CD14-positive monocyte (primary cell): ENCODE data around the gene TRIM47. TPM values are rescaled to one million over a fixed set of nuclear protein-coding genes. Genes with fewer than 3 reads are reported as not detected.
A peak's percentile ranks its signal among the peaks of the same experiment; 100 is the strongest.
"Not testable (repeated sequence)": the region's sequence is repeated elsewhere in the genome, so short reads cannot be mapped to it uniquely, and the experiment has no call there.

Source experiments
- DNase-seq, 3 donors: peaks; one replicate each; pipeline ENCODE4 v3.0.0-alpha.2; 2011 to 2022
- H2AFZ ChIP-seq: 2 replicates; pipeline ENCODE4 v1.6.0; 2012; ENCODE audit warnings: mild to moderate bottlenecking, low read depth, low read length, inconsistent platforms; ENCODE audit not compliant: insufficient read depth, poor library complexity, severe bottlenecking
- H3K27ac ChIP-seq, 2 donors: 1 replicate in 1 of 2; 2 replicates in 1 of 2; pipeline ENCODE4 v1.5.1; 2012 to 2013; ENCODE audit warnings: low read length in 2 of 2, control low read depth in 1 of 2, inconsistent platforms in 1 of 2, low read depth in 1 of 2, mild to moderate bottlenecking in 1 of 2
- H3K27me3 ChIP-seq, 2 donors: one replicate each; pipeline versions ENCODE4 v1.6.0 to v1.6.1; 2011 to 2013; ENCODE audit warnings: low read length in 2 of 2; ENCODE audit not compliant: control insufficient read depth in 2 of 2, insufficient read depth in 2 of 2
- H3K36me3 ChIP-seq, 2 donors: replicated peaks in 1 of 2; 1 replicate in 1 of 2; 2 replicates in 1 of 2; pipeline versions ENCODE4 v1.5.1 to v1.6.1; 2012 to 2013; ENCODE audit warnings: low read length in 2 of 2, control low read depth in 1 of 2, inconsistent platforms in 1 of 2, mild to moderate bottlenecking in 1 of 2; ENCODE audit not compliant: insufficient read depth in 2 of 2, control insufficient read depth in 1 of 2
- H3K4me1 ChIP-seq, 2 donors: 1 replicate in 1 of 2; 2 replicates in 1 of 2; pipeline versions ENCODE4 v1.5.1 to v1.6.1; 2012 to 2013; ENCODE audit warnings: low read length in 2 of 2, control low read depth in 1 of 2, inconsistent platforms in 1 of 2, mild to moderate bottlenecking in 1 of 2, moderate library complexity in 1 of 2; ENCODE audit not compliant: insufficient read depth in 2 of 2, control insufficient read depth in 1 of 2
- H3K4me2 ChIP-seq: replicated peaks from 2 replicates; pipeline ENCODE3; 2012; ENCODE audit warnings: low read length, moderate library complexity, mild to moderate bottlenecking; ENCODE audit not compliant: poor library complexity, severe bottlenecking; ENCODE audit errors: extremely low read depth
- H3K4me3 ChIP-seq, 3 experiments: fragments of 200-600 bp in 1 of 3; sonication (generic) in 1 of 3; replicated peaks in 1 of 3; 1 replicate in 2 of 3; 2 replicates in 1 of 3; pipeline ENCODE4 v1.5.1; 2011 to 2013; ENCODE audit warnings: low read length in 3 of 3, mild to moderate bottlenecking in 3 of 3, control low read depth in 2 of 3, low read depth in 2 of 3, inconsistent platforms in 1 of 3, moderate library complexity in 1 of 3
- H3K79me2 ChIP-seq: 2 replicates; pipeline ENCODE4 v1.6.0; 2012; ENCODE audit warnings: mild to moderate bottlenecking, control low read depth, inconsistent platforms, low read length, moderate library complexity; ENCODE audit not compliant: insufficient read depth
- H3K9ac ChIP-seq: 2 replicates; pipeline ENCODE4 v1.6.0; 2017; ENCODE audit warnings: low read length, mild to moderate bottlenecking; ENCODE audit not compliant: insufficient read depth, poor library complexity, severe bottlenecking
- H3K9me3 ChIP-seq, 2 donors: replicated peaks in 1 of 2; 1 replicate in 1 of 2; 2 replicates in 1 of 2; pipeline versions ENCODE4 v1.5.1 to v1.6.1; 2012 to 2013; ENCODE audit warnings: low read length in 2 of 2, control low read depth in 1 of 2; ENCODE audit not compliant: control insufficient read depth in 1 of 2, insufficient read depth in 1 of 2
- H4K20me1 ChIP-seq: 2 replicates; pipeline ENCODE4 v1.6.0; 2012; ENCODE audit warnings: mild to moderate bottlenecking, low read length, control low read depth, moderate library complexity; ENCODE audit not compliant: insufficient read depth
- H3K27ac Mint-ChIP-seq, 7 donors: one replicate each; pipeline ENCODE4 v1.8.0; 2020; ENCODE audit warnings: mild to moderate bottlenecking in 7 of 7, mixed read lengths in 7 of 7, moderate library complexity in 6 of 7, inconsistent platforms in 2 of 7
- H3K27me3 Mint-ChIP-seq, 3 donors: one replicate each; pipeline ENCODE4 v1.8.0; 2021 to 2022; ENCODE audit warnings: low read depth in 3 of 3, mild to moderate bottlenecking in 3 of 3, mixed read lengths in 3 of 3, moderate library complexity in 3 of 3, inconsistent platforms in 1 of 3
- H3K36me3 Mint-ChIP-seq, 2 donors: one replicate each; pipeline ENCODE4 v1.8.0; 2020; ENCODE audit warnings: mixed read lengths in 2 of 2, inconsistent platforms in 1 of 2, mild to moderate bottlenecking in 1 of 2
- H3K4me1 Mint-ChIP-seq: one replicate; pipeline ENCODE4 v1.8.0; 2020; ENCODE audit warnings: mild to moderate bottlenecking, mixed read lengths
- H3K4me3 Mint-ChIP-seq, 2 donors: one replicate each; pipeline ENCODE4 v1.8.0; 2020; ENCODE audit warnings: mild to moderate bottlenecking in 2 of 2, mixed read lengths in 2 of 2, moderate library complexity in 1 of 2
- H3K9me3 Mint-ChIP-seq, 7 donors: one replicate each; pipeline ENCODE4 v1.8.0; 2020 to 2022; ENCODE audit warnings: mixed read lengths in 7 of 7, mild to moderate bottlenecking in 6 of 7, moderate library complexity in 6 of 7, inconsistent platforms in 2 of 7
- CTCF ChIP-seq: fragments of 200-600 bp; IDR thresholded peaks from one replicate; pipeline ENCODE4 v1.8.0; 2022; ENCODE audit warnings: antibody characterized with exemption, mild to moderate bottlenecking
- WGBS: methylation state at CpG from one replicate; pipeline ENCODE4 v1.1.5; 2013; ENCODE audit warnings: missing lambda C conversion rate; ENCODE audit not compliant: insufficient coverage; 5-methylcytosine and 5-hydroxymethylcytosine counted together
- intact Hi-C, 2 donors: fragments of 100-400 bp; cut with micrococcal nuclease; formaldehyde crosslinking; loops; one replicate each; pipeline versions ENCODE4 v1.15.0 to v1.15.1; 2023
- polyA plus RNA-seq, 3 donors: library from polyadenylated mRNA; depleted of rRNA in 1 of 3; unstranded in 2 of 3; stranded (reverse) in 1 of 3; fragments of 300-500 nt in 2 of 3; fragments of >200 nt in 1 of 3; fragmentation: Illumina TruSeq in 2 of 3; gene quantifications; 1 replicate in 2 of 3; 2 replicates in 1 of 3; pipeline ENCODE4 v1.2.3, GENCODE V29; 2012 to 2021

TRIM47 gene
- polyA plus RNA-seq, 3 donors, result 0.20 TPM; not detected in 2

DNA sequence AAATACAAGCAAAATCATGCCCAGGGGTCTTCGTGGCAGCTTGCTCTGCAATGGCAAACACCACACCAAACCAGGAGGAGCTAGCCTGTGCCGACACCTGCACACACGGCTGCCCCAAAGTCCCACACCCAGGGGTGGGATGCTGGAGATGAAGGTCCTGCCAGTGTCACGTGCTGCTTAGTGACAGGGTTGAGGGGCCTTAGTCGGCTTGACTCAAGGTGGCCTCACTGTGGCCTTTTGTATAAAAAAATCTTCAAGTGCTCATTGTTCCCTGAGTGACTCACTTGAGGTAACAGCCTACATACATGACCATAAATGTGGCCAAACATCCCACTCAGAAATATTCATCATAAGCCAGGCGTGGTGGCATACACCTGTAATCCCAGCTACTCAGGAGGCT, 11.1 kb upstream of the TRIM47 start:
- intact Hi-C loops, result no loop called here
- peaks cover 20% of the 10 kb centered on the region for H3K4me1 Mint-ChIP-seq
- H3K4me3 ChIP-seq, result no peak overlapping the region
- H3K36me3 ChIP-seq, result peaks cover 15 to 34% of the 10 kb centered on the region in 2 donors
- H3K79me2 ChIP-seq, result peaks cover 3% of the 10 kb centered on the region
- peaks cover 3 to 10% (median 7%) of the 10 kb centered on the region in 3 donors for H3K27me3 Mint-ChIP-seq
- H3K9ac ChIP-seq, result no peak overlapping the region
- H3K27ac Mint-ChIP-seq, result peak overlapping the region in 1 of 7 donors; percentile 24
- peaks cover 8 to 14% of the 10 kb centered on the region in 2 donors for H3K4me1 ChIP-seq
- WGBS, result 48% methylated on average over 2 of the region's 6 CpGs
- TF ChIP-seq CTCF, result no peak
- H3K9me3 ChIP-seq, result no peaks in the 10 kb centered on the region
- peaks cover 0 to 5% (median 0%) of the 10 kb centered on the region in 7 donors for H3K9me3 Mint-ChIP-seq
- H3K4me2 ChIP-seq, result no peak overlapping the region
- H3K36me3 Mint-ChIP-seq, result peaks cover 16 to 29% of the 10 kb centered on the region in 2 donors
- H3K27me3 ChIP-seq, result no peaks in the 10 kb centered on the region
- H3K27ac ChIP-seq, result no peak overlapping the region
- H3K4me3 Mint-ChIP-seq, result no peak overlapping the region
- DNase-seq, result no peak
- H4K20me1 ChIP-seq, result peaks cover 17% of the 10 kb centered on the region
- no peak overlapping the region for H2AFZ ChIP-seq

DNA sequence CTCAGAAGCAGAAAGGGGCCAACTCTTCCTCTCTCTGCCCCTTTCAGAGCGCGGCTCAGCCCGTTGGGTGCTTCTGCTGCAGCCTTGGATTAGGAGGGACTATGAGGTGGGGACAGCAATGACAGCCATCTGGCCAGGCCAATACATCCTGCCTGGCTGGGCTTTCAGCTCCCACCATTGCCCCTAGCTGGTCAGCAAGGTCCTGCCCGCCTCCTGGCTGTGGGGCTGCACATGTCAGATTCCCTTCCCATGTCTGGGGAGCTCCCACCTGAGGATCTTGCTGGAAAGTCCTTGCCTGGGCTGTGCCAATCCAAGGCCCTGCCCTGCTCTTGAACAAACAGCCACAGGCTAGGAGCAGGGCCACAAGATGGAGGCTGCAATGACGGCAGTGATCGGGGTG, 10.1 kb upstream of the TRIM47 start:
- H3K9me3 Mint-ChIP-seq, result peaks cover 0 to 5% (median 0%) of the 10 kb centered on the region in 7 donors
- no peak overlapping the region for H3K27ac ChIP-seq
- 88% methylated on average over 1 of the region's 6 CpGs for WGBS

DNA sequence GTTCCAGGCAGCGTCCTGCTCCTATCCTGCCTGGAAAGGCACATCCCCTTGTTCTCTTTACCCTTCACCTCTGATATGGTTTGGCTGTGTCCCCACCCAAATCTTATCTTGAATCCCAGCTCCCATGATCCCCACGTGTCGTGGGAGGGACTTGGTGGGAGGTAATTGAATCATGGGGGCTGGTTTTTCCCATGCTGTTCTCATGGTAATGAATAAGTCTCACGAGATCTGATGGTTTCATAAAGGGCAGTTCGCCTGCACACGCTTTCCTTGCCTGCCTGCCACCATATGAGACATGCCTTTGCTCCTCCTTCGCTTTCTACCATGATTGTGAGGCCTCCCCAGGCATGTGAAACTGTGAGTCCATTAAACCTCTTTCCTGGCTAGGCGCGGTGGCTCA, 7.5 kb upstream of the TRIM47 start:
- H3K36me3 Mint-ChIP-seq, result peaks cover 8 to 15% of the 10 kb centered on the region in 2 donors
- H3K9me3 ChIP-seq, H2AFZ ChIP-seq, H3K27ac ChIP-seq, H4K20me1 ChIP-seq, H3K79me2 ChIP-seq, H3K27me3 ChIP-seq, H3K4me3 Mint-ChIP-seq, H3K27ac Mint-ChIP-seq, intact Hi-C loops, H3K4me2 ChIP-seq, H3K4me3 ChIP-seq, DNase-seq, H3K9me3 Mint-ChIP-seq, H3K9ac ChIP-seq: not testable (repeated sequence)
- WGBS, result 86% methylated on average over 4 of the region's 9 CpGs
- H3K27me3 Mint-ChIP-seq, result peaks cover 9 to 22% (median 15%) of the 10 kb centered on the region in 3 donors
- Histone ChIP-seq H3K36me3 (peaks cover 7 to 19% of the 10 kb centered on the region in 2 donors), H3K4me1 (peaks cover 8 to 14% of the 10 kb centered on the region in 2 donors)
- H3K4me1 Mint-ChIP-seq, result peaks cover 15% of the 10 kb centered on the region

More for the DNA sequence above, 10.1 kb upstream of the TRIM47 start:
- H3K36me3 ChIP-seq, result peaks cover 15 to 34% of the 10 kb centered on the region in 2 donors
- Mint-ChIP-seq H3K4me1 (peaks cover 15% of the 10 kb centered on the region), H3K27me3 (peaks cover 3 to 8% (median 7%) of the 10 kb centered on the region in 3 donors), H3K4me3 (no peak overlapping the region), H3K27ac (peak overlapping the region in 2 of 7 donors; percentile 30 to 58), H3K36me3 (peaks cover 16 to 26% of the 10 kb centered on the region in 2 donors)
- H3K4me3 ChIP-seq, result no peak overlapping the region
- H3K9me3 ChIP-seq, result no peaks in the 10 kb centered on the region
- no peaks in the 10 kb centered on the region for H3K27me3 ChIP-seq
- H3K4me1 ChIP-seq, result peaks cover 8 to 14% of the 10 kb centered on the region in 2 donors
- TF ChIP-seq CTCF, result no peak
- no peak overlapping the region for H3K9ac ChIP-seq
- intact Hi-C loops, result no loop called here
- no peak overlapping the region for H3K4me2 ChIP-seq
- no peak overlapping the region for H2AFZ ChIP-seq
- DNase-seq, result no peak
- peaks cover 9% of the 10 kb centered on the region for H4K20me1 ChIP-seq
- no peaks in the 10 kb centered on the region for H3K79me2 ChIP-seq
